Activated naive CD8-positive, alpha-beta T cell (primary cell): ENCODE results near the gene ASB18.

Experiments used
- H3K27ac Mint-ChIP-seq: one replicate; pipeline ENCODE4 v1.8.0; 2021; ENCODE audit warnings: mixed read lengths
- H3K27me3 Mint-ChIP-seq: one replicate; pipeline ENCODE4 v1.8.0; 2021; ENCODE audit warnings: mixed read lengths
- H3K36me3 Mint-ChIP-seq: one replicate; pipeline ENCODE4 v1.8.0; 2021; ENCODE audit warnings: mixed read lengths
- H3K4me1 Mint-ChIP-seq: one replicate; pipeline ENCODE4 v1.8.0; 2021; ENCODE audit warnings: low read depth, mixed read lengths
- H3K4me3 Mint-ChIP-seq: one replicate; pipeline ENCODE4 v1.8.0; 2021; ENCODE audit warnings: mild to moderate bottlenecking, mixed read lengths
- H3K9me3 Mint-ChIP-seq: one replicate; pipeline ENCODE4 v1.8.0; 2021; ENCODE audit warnings: low read depth, mixed read lengths

Gene ASB18

GRCh38 chr2:236261452-236261851 is 2.8 kb downstream of the ASB18 start:
- H3K27me3 Mint-ChIP-seq, result peaks cover 14% of the 10 kb centered on the region
- H3K9me3 Mint-ChIP-seq, result peaks cover 5% of the 10 kb centered on the region
- no peak overlapping the region for H3K27ac Mint-ChIP-seq
- H3K36me3 Mint-ChIP-seq, result no peaks in the 10 kb centered on the region
- H3K4me3 Mint-ChIP-seq, result no peak overlapping the region
- H3K4me1 Mint-ChIP-seq, result no peaks in the 10 kb centered on the region

- H3K36me3 Mint-ChIP-seq, result no peaks in the 10 kb centered on the region
- H3K9me3 Mint-ChIP-seq, result peaks cover 5% of the 10 kb centered on the region
- H3K27me3 Mint-ChIP-seq, result peaks cover 14% of the 10 kb centered on the region
Observed at GRCh38 chr2:236259371-236259770, 4.8 kb downstream of the ASB18 start.

GRCh38 chr2:236257575-236257974 is 6.6 kb downstream of the ASB18 start:
- Mint-ChIP-seq H3K4me1 (no peaks in the 10 kb centered on the region), H3K36me3 (no peaks in the 10 kb centered on the region), H3K4me3 (no peak overlapping the region), H3K27ac (no peak overlapping the region), H3K9me3 (peaks cover 5% of the 10 kb centered on the region), H3K27me3 (peaks cover 12% of the 10 kb centered on the region)

More at GRCh38 chr2:236259371-236259770, 4.8 kb downstream of the ASB18 start:
- Mint-ChIP-seq H3K27ac (no peak overlapping the region), H3K4me3 (no peak overlapping the region), H3K4me1 (no peaks in the 10 kb centered on the region)

GRCh38 chr2:236257136-236257535 is 7.1 kb downstream of the ASB18 start:
- H3K27me3 Mint-ChIP-seq, result peaks cover 12% of the 10 kb centered on the region
- peaks cover 5% of the 10 kb centered on the region for H3K9me3 Mint-ChIP-seq
- no peaks in the 10 kb centered on the region for H3K4me1 Mint-ChIP-seq
- no peak overlapping the region for H3K27ac Mint-ChIP-seq
- no peak overlapping the region for H3K4me3 Mint-ChIP-seq
- H3K36me3 Mint-ChIP-seq, result no peaks in the 10 kb centered on the region

GRCh38 chr2:236256366-236256985 is 7.7 kb downstream of the ASB18 start:
- Mint-ChIP-seq H3K4me1 (no peaks in the 10 kb centered on the region), H3K27me3 (peaks cover 12% of the 10 kb centered on the region), H3K36me3 (no peaks in the 10 kb centered on the region), H3K27ac (no peak overlapping the region), H3K4me3 (no peak overlapping the region), H3K9me3 (peaks cover 3% of the 10 kb centered on the region)

GRCh38 chr2:236254674-236255073 is 9.5 kb downstream of the ASB18 start:
- Mint-ChIP-seq H3K4me3 (no peak overlapping the region), H3K4me1 (no peaks in the 10 kb centered on the region), H3K27me3 (peaks cover 4% of the 10 kb centered on the region)

GRCh38 chr2:236254001-236254400 is 10.2 kb downstream of the ASB18 start:
- no peak overlapping the region for H3K27ac Mint-ChIP-seq
- H3K27me3 Mint-ChIP-seq, result peaks cover 3% of the 10 kb centered on the region
- H3K9me3 Mint-ChIP-seq, result no peaks in the 10 kb centered on the region
- no peaks in the 10 kb centered on the region for H3K36me3 Mint-ChIP-seq
- H3K4me3 Mint-ChIP-seq, result no peak overlapping the region
- H3K4me1 Mint-ChIP-seq, result no peaks in the 10 kb centered on the region

More at GRCh38 chr2:236254674-236255073, 9.5 kb downstream of the ASB18 start:
- H3K36me3 Mint-ChIP-seq, result no peaks in the 10 kb centered on the region
- no peaks in the 10 kb centered on the region for H3K9me3 Mint-ChIP-seq
- H3K27ac Mint-ChIP-seq, result no peak overlapping the region

- Mint-ChIP-seq H3K27ac (no peak overlapping the region), H3K4me1 (no peaks in the 10 kb centered on the region), H3K4me3 (no peak overlapping the region), H3K36me3 (no peaks in the 10 kb centered on the region), H3K9me3 (no peaks in the 10 kb centered on the region), H3K27me3 (peaks cover 5% of the 10 kb centered on the region)
Observed at GRCh38 chr2:236252602-236253001, 11.6 kb downstream of the ASB18 start.

GRCh38 chr2:236250909-236251579 is 13.2 kb downstream of the ASB18 start:
- no peaks in the 10 kb centered on the region for H3K36me3 Mint-ChIP-seq
- H3K4me1 Mint-ChIP-seq, result no peaks in the 10 kb centered on the region
- no peak overlapping the region for H3K27ac Mint-ChIP-seq
- H3K27me3 Mint-ChIP-seq, result peaks cover 7% of the 10 kb centered on the region
- H3K9me3 Mint-ChIP-seq, result no peaks in the 10 kb centered on the region
- no peak overlapping the region for H3K4me3 Mint-ChIP-seq

GRCh38 chr2:236250286-236250685 is 13.9 kb downstream of the ASB18 start:
- Mint-ChIP-seq H3K4me1 (no peaks in the 10 kb centered on the region), H3K4me3 (no peak overlapping the region), H3K36me3 (no peaks in the 10 kb centered on the region), H3K9me3 (no peaks in the 10 kb centered on the region), H3K27me3 (peaks cover 7% of the 10 kb centered on the region), H3K27ac (no peak overlapping the region)

- H3K4me1 Mint-ChIP-seq, result no peaks in the 10 kb centered on the region
- H3K4me3 Mint-ChIP-seq, result no peak overlapping the region
- H3K27ac Mint-ChIP-seq, result no peak overlapping the region
- no peaks in the 10 kb centered on the region for H3K36me3 Mint-ChIP-seq
- peaks cover 7% of the 10 kb centered on the region for H3K27me3 Mint-ChIP-seq
- no peaks in the 10 kb centered on the region for H3K9me3 Mint-ChIP-seq
Observed at GRCh38 chr2:236249066-236249465, 15.1 kb downstream of the ASB18 start.

GRCh38 chr2:236246711-236247246 is 17.4 kb downstream of the ASB18 start:
- H3K27me3 Mint-ChIP-seq, result peaks cover 9% of the 10 kb centered on the region
- H3K4me3 Mint-ChIP-seq, result no peak overlapping the region
- no peaks in the 10 kb centered on the region for H3K4me1 Mint-ChIP-seq
- no peaks in the 10 kb centered on the region for H3K9me3 Mint-ChIP-seq
- H3K27ac Mint-ChIP-seq, result no peak overlapping the region
- no peaks in the 10 kb centered on the region for H3K36me3 Mint-ChIP-seq

GRCh38 chr2:236244256-236244655 is 19.9 kb downstream of the ASB18 start:
- Mint-ChIP-seq H3K36me3 (no peaks in the 10 kb centered on the region), H3K9me3 (no peaks in the 10 kb centered on the region), H3K27me3 (peaks cover 11% of the 10 kb centered on the region), H3K4me1 (no peaks in the 10 kb centered on the region), H3K4me3 (no peak overlapping the region), H3K27ac (no peak overlapping the region)

GRCh38 chr2:236242057-236242495 is 22.1 kb downstream of the ASB18 start:
- Mint-ChIP-seq H3K27me3 (peaks cover 11% of the 10 kb centered on the region), H3K4me3 (no peak overlapping the region), H3K27ac (no peak overlapping the region), H3K9me3 (no peaks in the 10 kb centered on the region), H3K36me3 (no peaks in the 10 kb centered on the region), H3K4me1 (peaks cover 2% of the 10 kb centered on the region)

GRCh38 chr2:236241181-236242056 is 22.8 kb downstream of the ASB18 start:
- no peak overlapping the region for H3K4me3 Mint-ChIP-seq
- no peaks in the 10 kb centered on the region for H3K9me3 Mint-ChIP-seq
- H3K27me3 Mint-ChIP-seq, result peaks cover 14% of the 10 kb centered on the region
- H3K36me3 Mint-ChIP-seq, result no peaks in the 10 kb centered on the region
- peaks cover 5% of the 10 kb centered on the region for H3K4me1 Mint-ChIP-seq
- no peak overlapping the region for H3K27ac Mint-ChIP-seq
